Neural crest cell (in vitro differentiated cells): Measurements from ENCODE around the gene GALNT11. TPM values are rescaled to one million over a fixed set of nuclear protein-coding genes. Genes with fewer than 3 reads are reported as not detected.

Experiments
- DNase-seq: peaks from one replicate; pipeline ENCODE4 v3.0.0; 2021; ENCODE audit warnings: low read depth, mixed read lengths, low spot score
- H3K27ac Mint-ChIP-seq: one replicate; pipeline ENCODE4 v1.8.0; 2021; ENCODE audit warnings: mild to moderate bottlenecking, mixed read lengths; ENCODE audit not compliant: unreplicated experiment
- H3K27me3 Mint-ChIP-seq: 2 replicates; pipeline ENCODE4 v1.8.0; 2021; ENCODE audit warnings: low read depth, mild to moderate bottlenecking, mixed read lengths
- H3K36me3 Mint-ChIP-seq: 2 replicates; pipeline ENCODE4 v1.8.0; 2021; ENCODE audit warnings: low read depth, mild to moderate bottlenecking, mixed read lengths
- H3K4me1 Mint-ChIP-seq: 2 replicates; pipeline ENCODE4 v1.8.0; 2021; ENCODE audit warnings: mixed read lengths
- H3K4me3 Mint-ChIP-seq: one replicate; pipeline ENCODE4 v1.8.0; 2021; ENCODE audit warnings: mild to moderate bottlenecking, mixed read lengths
- H3K9me3 Mint-ChIP-seq: 2 replicates; pipeline ENCODE4 v1.8.0; 2021; ENCODE audit warnings: mixed read lengths
- CTCF ChIP-seq: fragments of 200-600 bp; sonication (generic); conservative IDR thresholded peaks from 2 replicates; pipeline ENCODE4 v1.5.0; 2021; ENCODE audit warnings: antibody characterized with exemption, mild to moderate bottlenecking
- total RNA-seq: library from RNA; stranded (reverse); gene quantifications from 2 replicates; pipeline ENCODE4 v1.2.1, GENCODE V29; 2021

Gene GALNT11
- total RNA-seq, 1 donor from 2014 or later, result 30.6 TPM

- Mint-ChIP-seq H3K27me3 (no peaks in the 10 kb centered on the region), H3K36me3 (peaks cover 27% of the 10 kb centered on the region), H3K4me3 (peak overlapping the region; percentile 47), H3K27ac (no peak overlapping the region), H3K9me3 (no peaks in the 10 kb centered on the region), H3K4me1 (peaks cover 17% of the 10 kb centered on the region)
- no peak for TF ChIP-seq CTCF
- no peak for DNase-seq
Measured at GRCh38 chr7:152133804-152134203, 108.3 kb downstream of the GALNT11 start.

- Mint-ChIP-seq H3K27me3 (no peaks in the 10 kb centered on the region), H3K36me3 (peaks cover 25% of the 10 kb centered on the region), H3K9me3 (no peaks in the 10 kb centered on the region), H3K4me3 (peak overlapping the region; percentile 66), H3K27ac (peak overlapping the region; percentile 31), H3K4me1 (peaks cover 17% of the 10 kb centered on the region)
- no peak for TF ChIP-seq CTCF
- DNase-seq, result peak; percentile 23
Measured at GRCh38 chr7:152136686-152137085, 111.2 kb downstream of the GALNT11 start.

- TF ChIP-seq CTCF, result no peak
- H3K36me3 Mint-ChIP-seq, result peaks cover 23% of the 10 kb centered on the region
- no peaks in the 10 kb centered on the region for H3K27me3 Mint-ChIP-seq
- H3K27ac Mint-ChIP-seq, result no peak overlapping the region
- peaks cover 17% of the 10 kb centered on the region for H3K4me1 Mint-ChIP-seq
- DNase-seq, result no peak
- H3K9me3 Mint-ChIP-seq, result no peaks in the 10 kb centered on the region
- peak overlapping the region; percentile 66 for H3K4me3 Mint-ChIP-seq
Measured at GRCh38 chr7:152137476-152138025, 112.1 kb downstream of the GALNT11 start.

- no peak for DNase-seq
- no peaks in the 10 kb centered on the region for H3K27me3 Mint-ChIP-seq
- peaks cover 27% of the 10 kb centered on the region for H3K4me1 Mint-ChIP-seq
- H3K4me3 Mint-ChIP-seq, result no peak overlapping the region
- H3K27ac Mint-ChIP-seq, result no peak overlapping the region
- H3K9me3 Mint-ChIP-seq, result no peaks in the 10 kb centered on the region
- TF ChIP-seq CTCF, result no peak
- H3K36me3 Mint-ChIP-seq, result peaks cover 23% of the 10 kb centered on the region
Measured at GRCh38 chr7:152140067-152140466, 114.6 kb downstream of the GALNT11 start.

- no peak for DNase-seq
- Mint-ChIP-seq H3K27me3 (no peaks in the 10 kb centered on the region), H3K4me1 (peaks cover 27% of the 10 kb centered on the region), H3K36me3 (peaks cover 24% of the 10 kb centered on the region), H3K27ac (no peak overlapping the region), H3K4me3 (no peak overlapping the region), H3K9me3 (no peaks in the 10 kb centered on the region)
- TF ChIP-seq CTCF, result no peak
Measured at GRCh38 chr7:152140560-152140959, 115.1 kb downstream of the GALNT11 start.
